Effector memory CD4-positive, alpha-beta T cell (primary cell): ENCODE data around the gene VCP.

Experiments used
- DNase-seq, 3 donors: peaks; one replicate each; pipeline ENCODE4 v3.0.0-alpha.2; 2020
- H3K27ac ChIP-seq: 2 replicates; pipeline ENCODE4 v1.7.0; 2013; ENCODE audit warnings: mild to moderate bottlenecking, low read length, moderate library complexity; ENCODE audit not compliant: insufficient read depth, poor library complexity, severe bottlenecking
- H3K27me3 ChIP-seq: replicated peaks from 2 replicates; pipeline ENCODE4 v1.7.0; 2013; ENCODE audit warnings: mild to moderate bottlenecking, low read length; ENCODE audit not compliant: insufficient read depth, control insufficient read depth, poor library complexity, severe bottlenecking
- H3K36me3 ChIP-seq: 2 replicates; pipeline ENCODE4 v1.7.0; 2013; ENCODE audit warnings: mild to moderate bottlenecking, low read length, moderate library complexity; ENCODE audit not compliant: control insufficient read depth, insufficient read depth
- H3K4me1 ChIP-seq: 2 replicates; pipeline ENCODE4 v1.7.0; 2013; ENCODE audit warnings: low read length, mild to moderate bottlenecking; ENCODE audit not compliant: control insufficient read depth, insufficient read depth, poor library complexity, severe bottlenecking
- H3K4me3 ChIP-seq: 2 replicates; pipeline ENCODE4 v1.7.0; 2013; ENCODE audit warnings: low read length, low read depth, mild to moderate bottlenecking; ENCODE audit not compliant: insufficient read depth, poor library complexity, severe bottlenecking
- H3K9me3 ChIP-seq: 2 replicates; pipeline ENCODE4 v1.7.0; 2013; ENCODE audit warnings: mild to moderate bottlenecking, low read length, moderate library complexity; ENCODE audit not compliant: control insufficient read depth

VCP gene

GRCh38 chr9:35078066-35078465, 5.6 kb upstream of the VCP start:
- no peak for DNase-seq
- no peaks in the 10 kb centered on the region for H3K27me3 ChIP-seq
- H3K4me3 ChIP-seq = no peak overlapping the region
- H3K27ac ChIP-seq = no peak overlapping the region
- no peaks in the 10 kb centered on the region for H3K36me3 ChIP-seq
- no peaks in the 10 kb centered on the region for H3K9me3 ChIP-seq
- peaks cover 7% of the 10 kb centered on the region for H3K4me1 ChIP-seq

- Histone ChIP-seq H3K4me1 (peaks cover 10% of the 10 kb centered on the region), H3K4me3 (no peak overlapping the region), H3K27me3 (no peaks in the 10 kb centered on the region), H3K36me3 (no peaks in the 10 kb centered on the region), H3K27ac (no peak overlapping the region), H3K9me3 (no peaks in the 10 kb centered on the region)
- no peak for DNase-seq
These were observed 4.4 kb upstream of the VCP start for GRCh38 chr9:35076848-35077247.

- Histone ChIP-seq H3K9me3 (no peaks in the 10 kb centered on the region), H3K4me1 (peaks cover 15% of the 10 kb centered on the region), H3K4me3 (no peak overlapping the region), H3K27ac (no peak overlapping the region), H3K36me3 (no peaks in the 10 kb centered on the region), H3K27me3 (no peaks in the 10 kb centered on the region)
- no peak for DNase-seq
These were observed 2.9 kb upstream of the VCP start for GRCh38 chr9:35075358-35075757.

GRCh38 chr9:35074791-35075190, 2.4 kb upstream of the VCP start:
- peaks cover 16% of the 10 kb centered on the region for H3K4me1 ChIP-seq
- H3K27me3 ChIP-seq = no peaks in the 10 kb centered on the region
- no peak overlapping the region for H3K4me3 ChIP-seq
- DNase-seq = no peak
- no peaks in the 10 kb centered on the region for H3K9me3 ChIP-seq
- H3K27ac ChIP-seq = no peak overlapping the region
- no peaks in the 10 kb centered on the region for H3K36me3 ChIP-seq

- H3K9me3 ChIP-seq = no peaks in the 10 kb centered on the region
- no peak for DNase-seq
- no peak overlapping the region for H3K4me3 ChIP-seq
- H3K27ac ChIP-seq = no peak overlapping the region
- peaks cover 23% of the 10 kb centered on the region for H3K4me1 ChIP-seq
- H3K36me3 ChIP-seq = no peaks in the 10 kb centered on the region
- H3K27me3 ChIP-seq = no peaks in the 10 kb centered on the region
These were observed 1.7 kb upstream of the VCP start for GRCh38 chr9:35074141-35074540.

GRCh38 chr9:35073279-35073612, 821 bp upstream of the VCP start:
- H3K36me3 ChIP-seq = no peaks in the 10 kb centered on the region
- H3K9me3 ChIP-seq = no peaks in the 10 kb centered on the region
- no peak for DNase-seq
- peak overlapping the region; percentile 24 for H3K4me3 ChIP-seq
- H3K4me1 ChIP-seq = peaks cover 29% of the 10 kb centered on the region
- no peaks in the 10 kb centered on the region for H3K27me3 ChIP-seq
- H3K27ac ChIP-seq = peak overlapping the region; percentile 95

GRCh38 chr9:35071814-35072460, 488 bp downstream of the VCP start:
- no peaks in the 10 kb centered on the region for H3K27me3 ChIP-seq
- H3K27ac ChIP-seq = peak overlapping the region; percentile 95
- H3K4me1 ChIP-seq = peaks cover 29% of the 10 kb centered on the region
- H3K4me3 ChIP-seq = peak overlapping the region; percentile 88
- peak; percentile 62 to 73 (median 70) for DNase-seq
- H3K9me3 ChIP-seq = no peaks in the 10 kb centered on the region
- peaks cover 12% of the 10 kb centered on the region for H3K36me3 ChIP-seq

- peak in 1 of 3 donors; percentile 4 for DNase-seq
- H3K4me3 ChIP-seq = peak overlapping the region; percentile 88
- H3K27ac ChIP-seq = peak overlapping the region; percentile 95
- no peaks in the 10 kb centered on the region for H3K9me3 ChIP-seq
- no peaks in the 10 kb centered on the region for H3K27me3 ChIP-seq
- H3K4me1 ChIP-seq = peaks cover 29% of the 10 kb centered on the region
- peaks cover 20% of the 10 kb centered on the region for H3K36me3 ChIP-seq
These were observed 1.3 kb downstream of the VCP start for GRCh38 chr9:35070823-35071813.

- Histone ChIP-seq H3K27me3 (no peaks in the 10 kb centered on the region), H3K9me3 (no peaks in the 10 kb centered on the region), H3K36me3 (peaks cover 41% of the 10 kb centered on the region), H3K27ac (no peak overlapping the region), H3K4me3 (no peak overlapping the region), H3K4me1 (peaks cover 29% of the 10 kb centered on the region)
- DNase-seq = no peak
These were observed 3.4 kb downstream of the VCP start for GRCh38 chr9:35069020-35069419.

GRCh38 chr9:35067056-35067455, 5.4 kb downstream of the VCP start:
- Histone ChIP-seq H3K27me3 (no peaks in the 10 kb centered on the region), H3K27ac (no peak overlapping the region), H3K36me3 (peaks cover 61% of the 10 kb centered on the region), H3K4me1 (peaks cover 25% of the 10 kb centered on the region), H3K4me3 (no peak overlapping the region), H3K9me3 (no peaks in the 10 kb centered on the region)
- DNase-seq = no peak
